Measurements from ENCODE around the gene XIAP.

- TF ChIP-seq CTCF (IDR thresholded peaks at IDR 0.05 in 4 of 5, conservative IDR thresholded peaks at IDR 0.05 in 1 of 5) (no peak), POLR2A (IDR thresholded peaks at IDR 0.05) (no peak)
These were observed 64.3 kb downstream of the XIAP start for GRCh38 chrX:123924186-123924585.
